Transverse colon (tissue), 3 donors: ENCODE results near the gene CAPN5.

ENCODE experiments used
- CTCF ChIP-seq, 5 experiments: fragments of 200-600 bp in 3 of 5; fragments of 450-650 bp in 2 of 5; sonication (generic) in 3 of 5; IDR thresholded peaks; 1 replicate in 2 of 5; 2 replicates in 3 of 5; pipeline ENCODE4 v1.5.1; 2016 to 2017; ENCODE audit warnings: antibody characterized with exemption in 5 of 5, inconsistent platforms in 3 of 5, mild to moderate bottlenecking in 2 of 5, moderate library complexity in 1 of 5
- EP300 ChIP-seq: sonication (generic); formaldehyde crosslinking; IDR thresholded peaks from one replicate; pipeline ENCODE4 v1.6.1; 2017; ENCODE audit warnings: antibody characterized with exemption, low read depth
- POLR2A ChIP-seq: fragments of 450-650 bp; IDR thresholded peaks from one replicate; pipeline ENCODE4 v1.6.1; 2016; ENCODE audit warnings: antibody characterized with exemption, mild to moderate bottlenecking, moderate library complexity

- TF ChIP-seq CTCF (IDR thresholded peaks at IDR 0.05), result no peak
- TF ChIP-seq POLR2A, result no peak
- no peak for TF ChIP-seq EP300
Measured at GRCh38 chr11:77124041-77124440, 57.3 kb downstream of the CAPN5 start.
